Endothelial cell (in vitro differentiated cells): ENCODE results near the gene SLC12A3. TPM values are rescaled to one million over a fixed set of nuclear protein-coding genes. Genes with fewer than 3 reads are reported as not detected.

ENCODE experiments used
- DNase-seq: peaks from one replicate; pipeline ENCODE4 v3.0.0; 2021; ENCODE audit warnings: low spot score
- H3K27ac Mint-ChIP-seq: one replicate; pipeline ENCODE4 v1.8.0; 2021; ENCODE audit warnings: mixed read lengths, inconsistent platforms; ENCODE audit not compliant: unreplicated experiment
- H3K27me3 Mint-ChIP-seq: one replicate; pipeline ENCODE4 v1.8.0; 2021; ENCODE audit warnings: mild to moderate bottlenecking, moderate library complexity, mixed read lengths, inconsistent platforms; ENCODE audit not compliant: unreplicated experiment
- H3K36me3 Mint-ChIP-seq: one replicate; pipeline ENCODE4 v1.8.0; 2021; ENCODE audit warnings: mild to moderate bottlenecking, low read depth, mixed read lengths, inconsistent platforms; ENCODE audit not compliant: unreplicated experiment
- H3K4me1 Mint-ChIP-seq: one replicate; pipeline ENCODE4 v1.8.0; 2021; ENCODE audit warnings: mild to moderate bottlenecking, mixed read lengths, inconsistent platforms; ENCODE audit not compliant: unreplicated experiment
- H3K4me3 Mint-ChIP-seq: one replicate; pipeline ENCODE4 v1.8.0; 2021; ENCODE audit warnings: mild to moderate bottlenecking, mixed read lengths, inconsistent platforms; ENCODE audit not compliant: unreplicated experiment
- H3K9me3 Mint-ChIP-seq: one replicate; pipeline ENCODE4 v1.8.0; 2021; ENCODE audit warnings: mixed read lengths, inconsistent platforms; ENCODE audit not compliant: unreplicated experiment
- CTCF ChIP-seq: fragments of 200-600 bp; sonication (generic); IDR thresholded peaks from one replicate; pipeline ENCODE4 v1.5.0; 2021; ENCODE audit warnings: antibody characterized with exemption; ENCODE audit not compliant: unreplicated experiment
- total RNA-seq: library from RNA; stranded (reverse); fragmentation: NEBNext Ultra II Directional; extraction: Animal tissue kit (Norgen Biotek cat#: 25700); gene quantifications from one replicate; pipeline ENCODE4 v1.2.1, GENCODE V29; 2021; ENCODE audit not compliant: unreplicated experiment

The SLC12A3 gene
- total RNA-seq, 1 donor from 2014 or later: not detected

GRCh38 chr16:56910654-56911539, 45.9 kb downstream of the SLC12A3 start:
- H3K4me3 Mint-ChIP-seq: no peak overlapping the region
- H3K27ac Mint-ChIP-seq: peak overlapping the region; percentile 72

GRCh38 chr16:56911771-56912571, 47.0 kb downstream of the SLC12A3 start:
- peaks cover 2% of the 10 kb centered on the region for H3K27me3 Mint-ChIP-seq
- peaks cover 11% of the 10 kb centered on the region for H3K4me1 Mint-ChIP-seq
- H3K36me3 Mint-ChIP-seq: peaks cover 4% of the 10 kb centered on the region
- no peak overlapping the region for H3K27ac Mint-ChIP-seq
- no peak overlapping the region for H3K4me3 Mint-ChIP-seq
- TF ChIP-seq CTCF: no peak
- H3K9me3 Mint-ChIP-seq: peaks cover 4% of the 10 kb centered on the region
- no peak for DNase-seq

More at GRCh38 chr16:56910654-56911539, 45.9 kb downstream of the SLC12A3 start:
- Mint-ChIP-seq H3K27me3 (peaks cover 2% of the 10 kb centered on the region), H3K4me1 (peaks cover 11% of the 10 kb centered on the region), H3K9me3 (peaks cover 4% of the 10 kb centered on the region), H3K36me3 (peaks cover 4% of the 10 kb centered on the region)
- no peak for DNase-seq
- no peak for TF ChIP-seq CTCF

- DNase-seq: no peak
- H3K4me1 Mint-ChIP-seq: peaks cover 11% of the 10 kb centered on the region
- no peak overlapping the region for H3K27ac Mint-ChIP-seq
Measured at GRCh38 chr16:56912746-56913708, 48.0 kb downstream of the SLC12A3 start.

GRCh38 chr16:56914896-56915295, 49.9 kb downstream of the SLC12A3 start:
- TF ChIP-seq CTCF: no peak
- no peak overlapping the region for H3K27ac Mint-ChIP-seq
- peaks cover 4% of the 10 kb centered on the region for H3K36me3 Mint-ChIP-seq
- no peaks in the 10 kb centered on the region for H3K27me3 Mint-ChIP-seq
- DNase-seq: no peak
- H3K4me3 Mint-ChIP-seq: no peak overlapping the region
- no peaks in the 10 kb centered on the region for H3K9me3 Mint-ChIP-seq
- peaks cover 11% of the 10 kb centered on the region for H3K4me1 Mint-ChIP-seq

More at GRCh38 chr16:56912746-56913708, 48.0 kb downstream of the SLC12A3 start:
- peaks cover 4% of the 10 kb centered on the region for H3K36me3 Mint-ChIP-seq
- no peaks in the 10 kb centered on the region for H3K9me3 Mint-ChIP-seq
- no peaks in the 10 kb centered on the region for H3K27me3 Mint-ChIP-seq
- no peak for TF ChIP-seq CTCF
- H3K4me3 Mint-ChIP-seq: no peak overlapping the region
